IPS-NIHi7 (cell line): ENCODE results near the gene ATP6AP1.

ENCODE experiments used
- DNase-seq: peaks from one replicate; pipeline ENCODE4 v3.0.0; 2012; ENCODE audit warnings: mixed read lengths; ENCODE audit errors: extremely low spot score

The ATP6AP1 gene

GRCh38 chrX:154471839-154472684 is 43.6 kb downstream of the ATP6AP1 start:
- no peak for DNase-seq

- no peak for DNase-seq
Measured at GRCh38 chrX:154472685-154473632, 44.5 kb downstream of the ATP6AP1 start.

- no peak for DNase-seq
Measured at GRCh38 chrX:154473683-154474082, 45.2 kb downstream of the ATP6AP1 start.

- DNase-seq, result no peak
Measured at GRCh38 chrX:154476821-154477220, 48.3 kb downstream of the ATP6AP1 start.

GRCh38 chrX:154477891-154478477 is 49.5 kb downstream of the ATP6AP1 start:
- DNase-seq, result no peak

- peak; percentile 83 for DNase-seq
Measured at GRCh38 chrX:154478728-154479622, 50.5 kb downstream of the ATP6AP1 start, which contains the start of gene LAGE3. TSS of gene LAGE3 (minus strand) at chrX:154479281. CDS start at chrX:154478915, 366 bp downstream.

- DNase-seq, result no peak
Measured at GRCh38 chrX:154481195-154481594, 52.7 kb downstream of the ATP6AP1 start.

GRCh38 chrX:154481911-154482601 is 53.6 kb downstream of the ATP6AP1 start:
- DNase-seq, result no peak

GRCh38 chrX:154482786-154483185 is 54.3 kb downstream of the ATP6AP1 start:
- no peak for DNase-seq

GRCh38 chrX:154483325-154483724 is 54.8 kb downstream of the ATP6AP1 start:
- no peak for DNase-seq

GRCh38 chrX:154484255-154485149 is 56.0 kb downstream of the ATP6AP1 start:
- DNase-seq, result no peak

- DNase-seq, result no peak
Measured at GRCh38 chrX:154485150-154486051, 56.9 kb downstream of the ATP6AP1 start.

- DNase-seq, result no peak
Measured at GRCh38 chrX:154486052-154486395, 57.5 kb downstream of the ATP6AP1 start.
